H9 (cell line): ENCODE measurements around the gene OAF. TPM values are rescaled to one million over a fixed set of nuclear protein-coding genes. Genes with fewer than 3 reads are reported as not detected.

Source experiments
- DNase-seq: peaks from one replicate; pipeline ENCODE4 v3.0.0-alpha.2; 2017
- H2AFZ ChIP-seq: one replicate; pipeline ENCODE4 v1.6.1; 2013; ENCODE audit warnings: mild to moderate bottlenecking, low read length, control low read depth, moderate library complexity
- H2AK5ac ChIP-seq: 2 replicates; pipeline ENCODE4 v1.6.1; 2013; ENCODE audit warnings: low read length, control low read depth, mixed read lengths; ENCODE audit not compliant: insufficient read length
- H2BK120ac ChIP-seq: one replicate; pipeline ENCODE4 v1.6.1; 2013; ENCODE audit warnings: low read depth, mild to moderate bottlenecking, low read length, control low read depth, inconsistent platforms; ENCODE audit not compliant: poor library complexity, severe bottlenecking
- H2BK12ac ChIP-seq: 2 replicates; pipeline ENCODE4 v1.6.1; 2013; ENCODE audit warnings: low read length, control low read depth, mixed read lengths, low read depth; ENCODE audit not compliant: insufficient read length
- H2BK15ac ChIP-seq: 2 replicates; pipeline ENCODE4 v1.6.1; 2013; ENCODE audit warnings: low read depth, low read length, control low read depth
- H2BK20ac ChIP-seq: one replicate; pipeline ENCODE4 v1.6.1; 2013; ENCODE audit warnings: low read depth, mild to moderate bottlenecking, low read length, control low read depth, inconsistent platforms; ENCODE audit not compliant: poor library complexity, severe bottlenecking
- H2BK5ac ChIP-seq: 2 replicates; pipeline ENCODE4 v1.6.1; 2013; ENCODE audit warnings: low read length, control low read depth, mixed read lengths; ENCODE audit not compliant: insufficient read length
- H3K14ac ChIP-seq: 2 replicates; pipeline ENCODE4 v1.6.1; 2013; ENCODE audit warnings: low read length, control low read depth; ENCODE audit not compliant: insufficient read depth
- H3K18ac ChIP-seq: 2 replicates; pipeline ENCODE4 v1.6.1; 2013; ENCODE audit warnings: low read depth, mild to moderate bottlenecking, mixed read lengths, low read length, control low read depth; ENCODE audit not compliant: insufficient read length
- H3K23ac ChIP-seq: 2 replicates; pipeline ENCODE4 v1.6.1; 2013; ENCODE audit warnings: low read length, control low read depth, mixed read lengths, low read depth; ENCODE audit not compliant: insufficient read length
- H3K23me2 ChIP-seq: 2 replicates; pipeline ENCODE4 v1.6.1; 2013; ENCODE audit warnings: low read depth, mild to moderate bottlenecking, mixed read lengths, low read length, control low read depth; ENCODE audit not compliant: insufficient read length, poor library complexity, severe bottlenecking
- H3K27ac ChIP-seq: 2 replicates; pipeline ENCODE4 v1.5.1; 2013; ENCODE audit warnings: low read length, control low read depth, mixed read lengths, low read depth; ENCODE audit not compliant: insufficient read length
- H3K27me3 ChIP-seq: 2 replicates; pipeline ENCODE4 v1.6.1; 2013; ENCODE audit warnings: low read length, control low read depth, inconsistent platforms; ENCODE audit not compliant: insufficient read depth
- H3K4ac ChIP-seq: 2 replicates; pipeline ENCODE4 v1.6.1; 2013; ENCODE audit warnings: low read depth, mild to moderate bottlenecking, control low read depth, inconsistent platforms, low read length, moderate library complexity
- H3K4me1 ChIP-seq: 2 replicates; pipeline ENCODE4 v1.6.1; 2013; ENCODE audit warnings: low read length, control low read depth, inconsistent platforms; ENCODE audit not compliant: insufficient read depth
- H3K4me2 ChIP-seq: 2 replicates; pipeline ENCODE4 v1.6.1; 2013; ENCODE audit warnings: low read length, control low read depth, mixed read lengths; ENCODE audit not compliant: insufficient read length, insufficient read depth
- H3K56ac ChIP-seq: 2 replicates; pipeline ENCODE4 v1.6.1; 2013; ENCODE audit warnings: low read depth, mild to moderate bottlenecking, mixed read lengths, low read length, control low read depth; ENCODE audit not compliant: insufficient read length
- H3K79me1 ChIP-seq: 2 replicates; pipeline ENCODE4 v1.6.1; 2013; ENCODE audit warnings: low read depth, mild to moderate bottlenecking, moderate library complexity, low read length, control low read depth, inconsistent platforms; ENCODE audit not compliant: insufficient read depth, poor library complexity, severe bottlenecking
- H3K79me2 ChIP-seq: 2 replicates; pipeline ENCODE4 v1.6.1; 2013; ENCODE audit warnings: low read length, control low read depth, inconsistent platforms; ENCODE audit not compliant: insufficient read depth
- H3K9ac ChIP-seq: 2 replicates; pipeline ENCODE4 v1.6.1; 2013; ENCODE audit warnings: low read length, control low read depth, mixed read lengths; ENCODE audit not compliant: insufficient read length; ENCODE audit errors: extremely low read depth
- H3K9me3 ChIP-seq: one replicate; pipeline ENCODE4 v1.6.1; 2013; ENCODE audit warnings: low read depth, low read length, inconsistent platforms; ENCODE audit not compliant: control insufficient read depth
- H3T11ph ChIP-seq: one replicate; pipeline ENCODE4 v1.6.1; 2013; ENCODE audit warnings: mild to moderate bottlenecking, low read length, control low read depth, inconsistent platforms
- H4K20me1 ChIP-seq: one replicate; pipeline ENCODE4 v1.6.1; 2013; ENCODE audit not compliant: control insufficient read depth, insufficient read length, insufficient read depth
- H4K5ac ChIP-seq: 2 replicates; pipeline ENCODE4 v1.6.1; 2013; ENCODE audit warnings: low read depth, mild to moderate bottlenecking, mixed read lengths, low read length, control low read depth; ENCODE audit not compliant: insufficient read length
- H4K8ac ChIP-seq: replicated peaks from 2 replicates; pipeline ENCODE4 v1.6.1; 2013; ENCODE audit warnings: low read length, control low read depth, mixed read lengths, low read depth; ENCODE audit not compliant: insufficient read length
- H4K91ac ChIP-seq: 2 replicates; pipeline ENCODE4 v1.6.1; 2013; ENCODE audit warnings: low read depth, mild to moderate bottlenecking, moderate library complexity, mixed read lengths, low read length, control low read depth; ENCODE audit not compliant: insufficient read length
- H3K27ac Mint-ChIP-seq, 3 experiments: 2 replicates in 2 of 3; 3 replicates in 1 of 3; pipeline ENCODE4 v1.8.0; 2020 to 2021; ENCODE audit warnings: mixed read lengths in 3 of 3, mild to moderate bottlenecking in 1 of 3, moderate library complexity in 1 of 3
- H3K27me3 Mint-ChIP-seq: 2 replicates; pipeline ENCODE4 v1.8.0; 2021; ENCODE audit warnings: low read depth, mild to moderate bottlenecking, moderate library complexity, mixed read lengths
- H3K36me3 Mint-ChIP-seq, 3 experiments: 2 replicates in 2 of 3; 3 replicates in 1 of 3; pipeline ENCODE4 v1.8.0; 2020 to 2021; ENCODE audit warnings: low read depth in 3 of 3, mixed read lengths in 3 of 3; ENCODE audit not compliant: insufficient read depth in 1 of 3
- H3K4me1 Mint-ChIP-seq, 2 experiments: 2 replicates each; pipeline ENCODE4 v1.8.0; 2020; ENCODE audit warnings: mixed read lengths in 2 of 2
- H3K4me3 Mint-ChIP-seq, 2 experiments: 2 replicates in 1 of 2; 3 replicates in 1 of 2; pipeline ENCODE4 v1.8.0; 2020 to 2021; ENCODE audit warnings: mild to moderate bottlenecking in 2 of 2, mixed read lengths in 2 of 2, moderate library complexity in 1 of 2
- H3K9me3 Mint-ChIP-seq, 2 experiments: 2 replicates in 1 of 2; 3 replicates in 1 of 2; pipeline ENCODE4 v1.8.0; 2020; ENCODE audit warnings: mild to moderate bottlenecking in 2 of 2, mixed read lengths in 2 of 2, moderate library complexity in 1 of 2
- WGBS: extraction: QIAGEN DNeasy Blood & Tissue Kit; methylation state at CpG from one replicate; pipeline ENCODE4 v1.1.7; 2013; ENCODE audit warnings: missing lambda C conversion rate, low lambda C conversion rate, mixed read lengths; ENCODE audit not compliant: insufficient read length; ENCODE audit errors: extremely low coverage; 5-methylcytosine and 5-hydroxymethylcytosine counted together
- total RNA-seq: library from RNA; stranded (reverse); gene quantifications from 2 replicates; pipeline ENCODE4 v1.2.1, GENCODE V29; 2021
- TF ChIP-seq, protein P1 (sequence below): fragments of 200-600 bp; sonication (generic); conservative IDR thresholded peaks from 3 replicates; pipeline ENCODE4 v1.8.0; 2021; ENCODE audit warnings: antibody characterized with exemption, mild to moderate bottlenecking

Gene OAF
- total RNA-seq, 1 experiment from 2014 or later: 1.1 TPM

DNA sequence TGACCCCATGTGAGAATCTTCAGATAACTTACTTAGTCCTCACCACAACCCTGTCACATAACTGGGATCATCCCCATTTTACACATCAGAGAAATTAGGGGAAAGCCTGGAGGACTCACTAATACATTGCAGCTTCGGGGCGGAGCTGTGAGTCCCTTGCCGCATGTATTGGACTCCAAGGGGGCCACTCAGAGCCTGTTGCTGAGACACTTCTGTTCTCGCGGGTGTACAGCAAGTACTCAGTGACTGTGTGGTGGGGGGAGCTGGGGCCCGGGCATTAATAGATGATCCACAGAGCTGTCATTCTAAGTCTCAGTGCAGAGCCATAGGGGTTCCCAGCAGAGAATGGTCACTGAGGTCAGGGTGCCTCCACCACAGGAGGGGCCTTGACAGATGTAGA is 13.5 kb downstream of the OAF start:
- no peak overlapping the region for H4K5ac ChIP-seq
- no peak overlapping the region for H3K56ac ChIP-seq
- H3K27me3 Mint-ChIP-seq: peaks cover 81% of the 10 kb centered on the region
- DNase-seq: no peak
- no peak overlapping the region for H3K14ac ChIP-seq
- H3K9me3 ChIP-seq: no peaks in the 10 kb centered on the region
- no peak overlapping the region; a peak in 1 of 7 replicates for H3K27ac Mint-ChIP-seq
- H4K91ac ChIP-seq: no peak overlapping the region
- H2BK120ac ChIP-seq: no peak overlapping the region
- H3K4me2 ChIP-seq: no peak overlapping the region
- H3K27me3 ChIP-seq: peaks cover 2% of the 10 kb centered on the region; the same call in 1 of the 2 replicates
- no peak overlapping the region for H4K8ac ChIP-seq
- no peak overlapping the region for H3K18ac ChIP-seq
- H2AK5ac ChIP-seq: no peak overlapping the region
- H4K20me1 ChIP-seq: no peaks in the 10 kb centered on the region
- no peak overlapping the region; a peak in 1 of 5 replicates for H3K4me3 Mint-ChIP-seq
- no CpG with 5 or more reads among the region's 6 CpGs for WGBS
- no peak overlapping the region for H3K4ac ChIP-seq
- TF ChIP-seq, protein P1, sequence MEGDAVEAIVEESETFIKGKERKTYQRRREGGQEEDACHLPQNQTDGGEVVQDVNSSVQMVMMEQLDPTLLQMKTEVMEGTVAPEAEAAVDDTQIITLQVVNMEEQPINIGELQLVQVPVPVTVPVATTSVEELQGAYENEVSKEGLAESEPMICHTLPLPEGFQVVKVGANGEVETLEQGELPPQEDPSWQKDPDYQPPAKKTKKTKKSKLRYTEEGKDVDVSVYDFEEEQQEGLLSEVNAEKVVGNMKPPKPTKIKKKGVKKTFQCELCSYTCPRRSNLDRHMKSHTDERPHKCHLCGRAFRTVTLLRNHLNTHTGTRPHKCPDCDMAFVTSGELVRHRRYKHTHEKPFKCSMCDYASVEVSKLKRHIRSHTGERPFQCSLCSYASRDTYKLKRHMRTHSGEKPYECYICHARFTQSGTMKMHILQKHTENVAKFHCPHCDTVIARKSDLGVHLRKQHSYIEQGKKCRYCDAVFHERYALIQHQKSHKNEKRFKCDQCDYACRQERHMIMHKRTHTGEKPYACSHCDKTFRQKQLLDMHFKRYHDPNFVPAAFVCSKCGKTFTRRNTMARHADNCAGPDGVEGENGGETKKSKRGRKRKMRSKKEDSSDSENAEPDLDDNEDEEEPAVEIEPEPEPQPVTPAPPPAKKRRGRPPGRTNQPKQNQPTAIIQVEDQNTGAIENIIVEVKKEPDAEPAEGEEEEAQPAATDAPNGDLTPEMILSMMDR: no peak
- H3K23ac ChIP-seq: no peak overlapping the region
- H2AFZ ChIP-seq: no peak overlapping the region
- H2BK12ac ChIP-seq: no peak overlapping the region
- no peak overlapping the region for H2BK20ac ChIP-seq
- no peaks in the 10 kb centered on the region; the same call in 1 of the 2 replicates for H3K4me1 ChIP-seq
- H2BK5ac ChIP-seq: no peak overlapping the region
- no peak overlapping the region for H3K9ac ChIP-seq
- no peaks in the 10 kb centered on the region for H3K79me1 ChIP-seq
- no peak overlapping the region for H3T11ph ChIP-seq
- H3K9me3 Mint-ChIP-seq: no peaks in the 10 kb centered on the region
- H3K79me2 ChIP-seq: no peaks in the 10 kb centered on the region
- H3K23me2 ChIP-seq: no peaks in the 10 kb centered on the region
- H3K27ac ChIP-seq: no peak overlapping the region
- no peaks in the 10 kb centered on the region; a peak in 1 of 7 replicates for H3K36me3 Mint-ChIP-seq
- peaks cover 17 to 29% of the 10 kb centered on the region in 2 experiments for H3K4me1 Mint-ChIP-seq
- H2BK15ac ChIP-seq: no peak overlapping the region
